ENCODE measurements around the gene SMIM10L1.

SMIM10L1 gene

DNA sequence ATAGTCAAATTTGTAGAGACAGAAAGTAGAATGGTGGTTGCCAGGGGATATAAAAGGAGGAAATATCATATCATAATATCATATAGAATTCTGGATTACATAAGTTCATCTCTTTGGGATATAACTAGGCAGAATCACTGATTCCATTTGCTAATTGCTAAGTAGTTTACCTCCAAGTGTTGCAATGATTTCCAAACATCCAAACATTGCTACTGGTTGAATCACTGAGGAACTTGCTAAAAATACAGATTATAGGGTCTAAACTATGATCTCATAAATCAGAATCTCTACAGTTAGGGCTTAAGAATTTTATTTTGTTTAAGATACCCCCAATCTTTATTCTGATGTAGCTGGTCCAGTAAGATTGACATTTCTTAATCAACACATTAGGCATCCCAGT, 31.8 kb downstream of the SMIM10L1 start:
- DNase-seq, result no peak

DNA sequence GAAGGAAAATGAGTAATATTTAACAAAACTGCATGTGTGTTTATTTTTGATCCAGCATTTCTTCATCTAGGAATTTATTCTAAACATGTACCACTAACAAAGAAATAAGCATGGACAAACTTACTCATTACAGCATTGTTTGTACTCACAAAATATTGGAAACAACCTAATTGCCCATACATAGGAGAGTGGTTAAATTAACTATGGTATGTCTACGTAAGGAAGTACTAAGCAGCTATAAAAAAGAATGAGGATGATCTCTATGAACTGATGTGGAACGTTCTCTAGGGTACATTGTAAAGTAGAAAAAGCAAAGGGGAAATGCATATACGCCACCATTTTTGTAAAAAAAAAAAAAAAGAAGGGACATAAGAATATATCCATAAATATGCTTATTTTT, 33.2 kb downstream of the SMIM10L1 start:
- DNase-seq, result no peak

DNA sequence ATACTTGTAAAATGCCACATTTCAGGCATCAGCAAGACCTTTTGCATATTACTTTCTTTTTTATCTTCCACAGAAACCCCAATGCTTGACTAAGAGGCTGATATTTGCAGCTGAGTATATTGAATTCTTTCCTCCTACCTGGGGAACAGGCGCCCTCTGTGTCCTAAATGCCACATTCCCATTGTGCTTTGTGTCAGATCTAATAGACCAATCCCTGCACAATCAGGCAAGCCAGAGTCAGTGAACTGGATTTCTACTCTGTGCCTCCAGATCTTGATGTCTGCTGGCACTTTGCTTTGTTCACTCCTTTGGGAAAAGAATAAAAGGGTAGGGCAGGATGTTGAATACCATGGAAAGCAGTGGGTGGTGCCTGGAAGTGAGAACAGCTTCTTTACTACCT, 38.1 kb downstream of the SMIM10L1 start:
- DNase-seq, result no peak
